Upper lobe of left lung (tissue), 4 donors: ENCODE data around the gene C6orf132.

Experiments
- CTCF ChIP-seq, 6 experiments: fragments of 450-650 bp in 4 of 6; fragments of 200-600 bp in 2 of 6; sonication (generic) in 2 of 6; IDR thresholded peaks; one replicate each; pipeline ENCODE4 v1.5.1; 2016 to 2019; ENCODE audit warnings: antibody characterized with exemption in 6 of 6
- EP300 ChIP-seq, 4 donors: sonication (generic); formaldehyde crosslinking; IDR thresholded peaks; one replicate each; pipeline ENCODE4 v1.5.1; 2017; ENCODE audit warnings: antibody characterized with exemption in 4 of 4, control low read depth in 2 of 4
- POLR2A ChIP-seq, 4 donors: fragments of 450-650 bp; IDR thresholded peaks; one replicate each; pipeline ENCODE4 v1.5.1; 2016 to 2017; ENCODE audit warnings: antibody characterized with exemption in 4 of 4, mild to moderate bottlenecking in 2 of 4
- POLR2AphosphoS5 ChIP-seq, 2 donors: sonication (generic); formaldehyde crosslinking; IDR thresholded peaks; one replicate each; pipeline ENCODE4 v1.5.1; 2017; ENCODE audit warnings: antibody characterized with exemption in 2 of 2

- no peak for TF ChIP-seq CTCF (IDR thresholded peaks at IDR 0.05)
- TF ChIP-seq POLR2AphosphoS5 (IDR thresholded peaks at IDR 0.05): no peak
- no peak for TF ChIP-seq EP300 (IDR thresholded peaks at IDR 0.05)
- no peak for TF ChIP-seq POLR2A (IDR thresholded peaks at IDR 0.05)
Measured at GRCh38 chr6:42131531-42131930, 10.9 kb downstream of the C6orf132 start.
